ENCODE results near the gene RAPGEF2.
"Not testable (repeated sequence)": the region's sequence is repeated elsewhere in the genome, so short reads cannot be mapped to it uniquely, and the experiment has no call there.

RAPGEF2 gene

DNA sequence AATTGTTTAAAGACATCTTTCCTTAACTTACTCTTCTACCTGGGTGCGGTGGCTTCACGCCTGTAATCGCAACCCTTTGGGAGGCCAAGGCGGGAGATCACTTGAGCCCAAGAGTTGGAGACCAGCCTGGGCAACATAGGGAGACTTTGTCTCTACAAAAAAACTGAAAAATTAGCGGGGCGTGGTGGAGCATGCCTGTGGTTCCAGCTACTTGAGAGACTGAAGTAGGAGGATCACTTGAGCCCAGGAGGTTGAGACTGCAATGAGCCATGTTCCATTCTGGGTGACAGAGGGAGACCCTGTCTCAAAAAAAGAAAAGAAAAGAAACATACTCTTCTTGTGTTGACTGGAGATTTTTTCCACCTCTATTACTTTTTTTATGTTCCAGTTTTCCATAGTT, 181.9 kb downstream of the RAPGEF2 start:
- no peak for DNase-seq

DNA sequence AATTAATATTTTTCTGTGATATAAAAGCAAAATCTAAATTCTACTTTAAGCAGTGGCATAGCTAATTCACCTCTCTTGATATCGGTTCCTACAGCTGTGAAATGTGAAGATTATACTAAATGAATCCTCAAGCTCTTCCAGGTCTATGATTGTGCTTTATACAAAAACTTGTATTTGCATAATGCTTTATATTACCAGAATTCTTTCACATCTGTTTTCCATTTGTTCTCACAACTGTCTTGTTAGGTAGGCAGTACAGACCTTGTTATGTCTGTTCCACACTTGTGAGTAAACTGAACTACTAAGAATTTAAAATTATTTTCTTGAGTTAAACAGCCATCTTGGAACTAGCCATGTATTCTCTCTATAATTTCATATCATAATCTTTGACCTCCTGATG, 184.9 kb downstream of the RAPGEF2 start:
- no peak for DNase-seq

DNA sequence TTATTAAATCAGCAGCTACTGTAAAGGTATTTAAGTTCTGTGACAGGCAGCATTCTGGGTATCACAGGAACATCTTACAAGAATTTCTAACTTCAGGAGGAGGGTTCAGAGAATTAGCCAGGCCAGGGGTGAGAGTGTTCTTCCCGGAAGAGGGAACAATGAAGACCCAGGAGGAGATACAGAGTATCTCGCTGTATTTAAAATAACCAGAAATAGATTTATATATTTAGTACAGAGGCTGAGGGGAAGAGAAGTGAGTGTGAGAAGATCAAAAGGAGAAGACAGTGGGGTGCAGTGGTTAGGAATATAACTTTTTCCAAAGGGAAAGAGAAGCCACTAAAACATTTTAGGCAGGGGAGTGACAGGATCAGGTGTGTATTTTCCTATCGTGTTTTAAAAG, 186.8 kb downstream of the RAPGEF2 start:
- no peak for DNase-seq

DNA sequence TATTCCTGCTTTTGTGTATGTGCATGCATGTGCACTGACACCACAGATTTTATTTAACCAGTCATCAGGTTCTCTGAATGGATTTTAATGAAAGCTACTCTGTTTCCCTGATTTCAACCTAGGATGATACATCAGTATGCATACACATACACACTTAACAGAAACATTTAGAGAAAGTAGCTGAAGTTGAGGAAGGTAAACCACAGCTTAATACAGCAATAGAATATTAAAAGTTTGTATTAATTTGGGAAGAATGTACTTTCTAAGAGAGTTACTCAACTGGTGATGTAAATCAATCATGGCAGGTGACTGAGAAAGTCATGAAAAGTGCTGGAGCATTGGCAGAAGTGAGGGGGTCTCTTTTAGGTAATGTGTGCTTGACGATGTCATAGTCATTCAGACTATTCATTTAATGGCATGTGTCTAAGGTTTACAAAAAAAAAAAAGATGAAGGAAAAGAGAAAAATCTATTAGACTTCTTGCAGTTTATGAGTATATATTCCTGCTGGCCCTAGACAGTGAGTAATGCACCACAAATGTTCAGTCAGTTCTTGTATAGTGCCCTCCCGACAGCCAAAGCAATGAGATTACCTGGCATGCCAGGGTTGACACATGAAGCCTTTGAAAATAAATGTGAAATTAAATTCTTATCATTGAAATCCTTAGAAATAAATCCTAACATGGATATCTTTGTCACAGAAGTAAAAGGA, 187.6 kb downstream of the RAPGEF2 start:
- DNase-seq = no peak

DNA sequence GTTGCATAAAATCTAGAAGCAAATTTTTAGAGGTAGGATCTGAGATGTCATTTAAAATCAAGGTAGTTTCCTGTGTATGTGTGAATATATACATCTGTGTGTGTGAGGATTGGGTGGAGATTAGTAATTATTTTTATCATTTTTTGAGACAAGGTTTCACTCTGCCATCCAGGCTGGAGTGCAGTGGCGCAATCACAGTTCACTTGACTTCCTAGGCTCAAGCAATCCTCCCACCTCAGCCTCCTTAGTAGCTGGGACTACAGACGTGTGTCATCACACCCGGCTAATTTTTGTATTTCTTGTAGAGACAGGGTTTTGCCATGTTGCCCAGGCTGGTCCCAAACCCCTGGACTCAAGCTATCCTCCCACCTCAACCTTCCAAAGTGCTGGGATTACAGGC, 188.3 kb downstream of the RAPGEF2 start:
- no peak for DNase-seq

DNA sequence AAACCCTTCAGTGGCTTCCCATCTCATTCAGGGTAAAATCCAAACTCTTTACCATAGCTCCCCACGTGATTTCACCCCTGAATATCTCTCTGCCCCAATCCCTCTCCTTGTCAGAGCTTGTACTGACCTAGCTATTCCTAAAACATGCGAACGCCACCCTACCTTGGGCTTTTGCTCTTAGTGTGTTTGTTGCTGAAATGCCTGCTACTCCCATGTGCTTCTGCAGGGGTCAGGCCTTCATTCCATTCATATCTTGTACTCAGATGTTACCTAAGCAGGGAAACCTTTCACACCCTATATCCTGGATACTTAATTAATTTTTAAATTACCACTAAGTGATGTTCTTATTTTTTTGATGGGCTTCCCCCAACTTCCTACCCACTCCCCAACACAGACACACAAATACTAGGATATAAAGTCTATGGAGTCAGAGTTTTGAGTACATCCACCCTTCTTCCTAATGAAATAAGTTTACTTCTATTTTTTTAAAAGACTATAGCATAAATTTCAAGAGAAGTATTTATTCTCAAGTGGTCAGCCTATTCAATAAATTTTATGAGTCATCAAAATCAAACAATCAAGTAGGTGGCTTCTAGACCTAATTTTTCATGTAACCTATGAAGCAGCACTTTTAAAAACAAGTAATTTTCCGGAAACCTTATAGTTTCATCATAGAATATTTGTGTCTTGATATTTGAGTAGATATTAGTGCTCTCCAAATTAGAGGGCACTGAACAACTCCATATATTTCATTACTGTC, 189.4 kb downstream of the RAPGEF2 start:
- DNase-seq = no peak

DNA sequence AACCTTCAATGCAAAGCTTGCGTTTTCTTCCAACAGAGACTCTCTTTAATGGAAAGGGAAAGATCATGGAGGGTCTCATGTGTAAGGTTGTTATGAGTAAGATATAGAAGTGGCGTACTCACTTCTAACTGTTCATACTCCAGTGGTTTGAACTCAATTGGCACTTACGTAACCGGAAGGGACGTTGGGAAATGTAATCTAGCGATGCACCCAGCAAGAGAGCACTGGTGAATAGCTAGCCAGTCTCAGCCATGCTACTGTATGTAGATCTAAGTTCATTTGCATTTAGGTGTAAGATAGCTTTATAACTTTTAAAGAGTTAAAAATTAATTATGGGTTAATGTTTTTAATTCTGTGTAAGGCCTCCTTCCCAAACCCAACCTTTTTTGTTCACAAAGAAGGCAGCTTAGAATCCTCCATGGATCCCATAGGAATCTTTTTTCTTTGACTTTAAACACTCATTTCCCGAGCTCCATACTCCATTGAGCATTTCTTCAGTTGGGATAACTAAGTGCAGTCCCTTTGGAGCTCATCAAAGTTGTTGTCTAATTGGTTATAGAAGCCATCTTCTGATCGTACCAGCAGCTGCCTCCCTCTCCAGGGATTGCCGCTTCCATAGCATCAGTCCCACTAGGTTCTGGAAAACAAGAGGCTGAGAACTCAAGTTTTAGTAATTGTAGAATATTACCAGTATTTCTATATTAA, 191.1 kb downstream of the RAPGEF2 start:
- DNase-seq = no peak

DNA sequence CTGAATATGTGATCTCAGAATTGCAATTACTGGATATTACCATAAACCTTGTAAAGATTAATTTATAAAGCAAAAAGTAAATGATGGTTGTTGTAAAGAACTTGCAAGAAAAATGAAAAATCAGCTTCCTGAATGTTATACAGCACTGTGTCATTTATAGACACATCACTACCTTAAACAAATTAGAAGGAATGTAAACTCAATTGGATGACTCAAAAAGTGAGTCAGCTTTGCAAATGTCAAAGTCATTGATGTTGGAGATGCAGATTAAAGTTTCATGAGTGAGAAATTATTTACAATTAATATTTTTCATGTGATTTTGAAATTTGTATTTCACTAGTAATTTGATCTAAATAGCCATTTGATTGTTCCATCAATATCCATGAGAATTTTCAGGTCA, 193.2 kb downstream of the RAPGEF2 start:
- DNase-seq = no peak

DNA sequence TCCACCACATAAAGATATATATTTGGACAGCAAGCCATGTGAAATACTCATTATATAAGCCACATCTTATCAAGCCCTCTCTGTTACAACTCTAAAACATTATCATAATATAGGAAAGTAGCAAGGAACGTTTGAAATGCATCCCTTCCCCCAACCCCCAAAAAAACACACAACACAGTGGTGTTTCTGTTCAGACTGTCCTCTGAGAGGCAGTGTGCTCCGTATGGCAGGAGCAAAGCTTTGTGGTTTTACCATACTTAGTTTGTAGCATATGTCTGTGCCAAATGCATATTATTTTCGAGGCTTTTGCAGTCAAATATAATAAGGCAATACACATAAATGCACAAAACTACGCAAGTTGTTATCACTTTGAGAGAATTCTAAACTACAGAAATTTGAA, 194.2 kb downstream of the RAPGEF2 start:
- DNase-seq = no peak

DNA sequence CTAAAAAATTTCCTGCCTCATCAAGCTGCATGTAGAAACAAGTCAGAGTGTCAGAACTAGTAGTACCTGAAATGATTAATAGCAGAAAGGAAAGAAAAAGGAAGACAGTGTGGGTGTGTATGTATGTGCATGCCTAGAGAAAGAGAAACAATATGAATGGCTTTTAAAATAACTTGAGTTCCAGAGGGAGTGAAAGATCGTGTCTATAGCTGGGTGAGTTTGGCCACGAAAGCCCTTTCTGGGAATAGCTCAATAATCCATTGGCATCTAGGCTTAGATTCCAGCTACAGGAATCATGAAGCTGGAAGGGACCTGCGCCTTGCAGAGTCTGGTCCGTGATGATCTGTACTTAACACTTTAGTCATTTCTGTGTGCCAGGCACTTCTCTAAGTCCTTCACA, 195.6 kb downstream of the RAPGEF2 start:
- DNase-seq = no peak

DNA sequence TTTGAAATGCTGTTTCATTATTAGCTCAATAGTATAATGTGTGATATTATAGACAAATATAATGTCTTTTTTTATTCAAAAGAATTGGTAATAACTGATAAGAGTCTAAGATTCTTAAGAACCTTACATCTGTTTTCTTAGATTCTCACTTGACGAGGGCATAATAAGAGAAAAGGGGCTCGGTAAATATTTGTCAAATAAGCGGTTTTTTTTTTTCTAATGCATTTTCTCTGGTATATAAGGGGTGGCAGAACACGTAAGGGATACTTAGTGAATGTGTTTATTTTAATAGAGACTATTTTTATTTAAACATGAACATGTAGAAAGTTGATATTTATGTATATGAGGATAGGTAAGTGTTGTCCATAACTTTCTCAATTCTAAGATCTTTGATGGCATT, 200.6 kb downstream of the RAPGEF2 start:
- no peak for DNase-seq

DNA sequence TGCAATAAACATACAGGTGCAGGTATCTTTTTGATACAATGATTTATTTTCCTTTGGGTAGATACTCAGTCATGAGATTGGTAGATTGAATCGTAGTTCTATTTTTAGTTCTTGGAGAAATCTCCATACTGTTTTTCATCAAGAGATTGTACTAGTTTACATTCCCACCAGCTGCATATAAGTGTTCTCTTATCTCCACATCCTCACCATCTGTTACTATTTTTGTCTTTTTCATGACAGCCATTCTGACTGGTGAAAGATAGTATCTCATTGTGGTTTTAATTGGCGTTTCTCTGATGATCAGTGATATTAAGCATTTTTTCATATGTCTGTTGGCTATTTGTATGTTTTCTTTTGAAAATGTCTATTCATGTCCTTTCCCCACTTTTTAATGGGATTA, 202.2 kb downstream of the RAPGEF2 start:
- DNase-seq = no peak

DNA sequence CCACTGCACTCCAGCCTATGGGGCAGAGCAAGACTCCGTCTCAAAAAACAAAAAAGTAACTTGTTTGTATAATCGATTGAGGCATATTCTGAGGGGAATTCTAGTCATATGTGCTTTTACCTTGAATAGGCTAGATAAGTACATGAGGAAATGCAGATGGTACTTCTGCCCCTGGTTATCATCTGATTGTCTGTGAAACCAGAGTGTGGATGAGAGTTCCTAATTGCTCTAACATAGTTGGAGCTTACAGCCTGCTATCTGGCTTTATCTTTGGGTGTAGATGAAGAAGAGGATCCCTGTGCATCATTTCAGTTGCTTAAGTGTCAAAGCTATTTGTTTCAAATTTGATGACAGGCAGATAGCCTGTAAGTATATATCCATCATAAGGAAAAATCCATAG, 205.1 kb downstream of the RAPGEF2 start:
- no peak for DNase-seq

DNA sequence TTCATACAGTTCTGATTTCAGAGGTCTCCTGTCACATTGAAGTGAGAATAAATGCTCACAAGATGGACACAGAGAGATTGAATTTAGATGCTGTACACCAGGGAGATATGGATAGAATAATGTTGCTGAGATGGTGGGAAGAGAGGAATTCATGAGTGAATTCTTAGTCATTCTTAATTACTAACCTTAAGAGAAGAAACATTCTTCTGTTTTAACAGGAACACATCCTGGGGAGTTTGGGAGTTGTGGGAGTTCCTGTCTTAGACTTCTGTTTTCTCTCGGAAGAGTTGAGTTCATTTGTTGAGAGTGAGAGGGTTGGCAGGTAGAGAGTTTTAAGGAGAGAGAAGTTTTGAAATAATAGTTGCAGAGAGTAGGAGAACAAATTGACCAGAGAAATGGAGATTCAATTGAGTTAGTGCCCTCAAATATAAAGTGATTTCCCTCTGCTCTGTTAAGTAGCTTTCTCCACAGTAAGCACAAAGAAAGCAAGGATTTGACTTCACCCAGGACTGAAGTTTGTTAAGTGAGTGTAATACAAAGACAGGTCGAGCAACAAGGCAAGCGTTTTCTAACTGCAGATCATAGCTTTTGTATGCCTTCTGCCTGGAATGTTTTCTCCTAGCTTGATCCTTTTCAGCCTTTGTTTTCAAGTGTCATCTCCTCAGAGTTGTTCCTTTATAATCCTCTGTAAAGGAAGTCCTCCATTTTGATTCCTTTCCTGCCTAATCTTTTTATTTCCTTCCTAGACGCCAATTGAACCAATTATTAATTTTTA, 205.9 kb downstream of the RAPGEF2 start:
- DNase-seq = no peak

DNA sequence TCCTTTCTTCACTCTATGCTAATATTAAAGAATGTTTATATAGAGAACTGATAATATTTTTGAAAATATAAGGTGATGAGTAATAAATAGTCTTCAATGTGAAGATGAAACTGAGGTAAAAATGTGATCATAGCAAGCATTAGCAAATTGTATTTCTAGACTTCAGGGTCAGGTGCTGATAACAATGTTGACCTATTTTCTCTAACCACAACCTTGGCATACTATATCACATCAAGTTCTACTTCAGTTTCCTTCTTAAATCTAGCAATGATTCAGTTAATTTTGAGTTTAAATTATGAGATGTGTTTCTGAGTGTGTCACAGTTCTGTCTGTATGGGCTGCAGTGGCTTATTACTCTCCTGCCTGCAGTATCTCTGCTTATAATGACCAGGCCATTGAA, 209.4 kb downstream of the RAPGEF2 start:
- DNase-seq = no peak

DNA sequence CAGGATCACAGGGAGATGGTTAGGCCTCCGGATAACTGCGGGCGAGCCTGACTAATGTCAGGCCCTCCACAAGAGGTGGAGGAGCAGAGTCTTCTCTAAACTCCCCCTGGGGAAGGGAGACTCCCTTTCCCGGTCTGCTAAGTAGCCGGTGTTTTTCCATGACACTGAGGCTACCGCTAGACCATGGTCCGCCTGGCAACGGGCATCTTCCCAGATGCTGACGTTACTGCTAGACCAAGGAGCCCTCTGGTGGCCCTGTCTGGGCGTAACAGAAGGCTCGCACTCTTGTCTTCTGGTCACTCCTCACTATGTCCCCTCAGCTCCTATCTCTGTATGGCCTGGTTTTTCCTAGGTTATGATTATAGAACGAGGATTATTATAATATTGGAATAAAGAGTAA, 213.0 kb downstream of the RAPGEF2 start:
- not testable (repeated sequence) for DNase-seq

DNA sequence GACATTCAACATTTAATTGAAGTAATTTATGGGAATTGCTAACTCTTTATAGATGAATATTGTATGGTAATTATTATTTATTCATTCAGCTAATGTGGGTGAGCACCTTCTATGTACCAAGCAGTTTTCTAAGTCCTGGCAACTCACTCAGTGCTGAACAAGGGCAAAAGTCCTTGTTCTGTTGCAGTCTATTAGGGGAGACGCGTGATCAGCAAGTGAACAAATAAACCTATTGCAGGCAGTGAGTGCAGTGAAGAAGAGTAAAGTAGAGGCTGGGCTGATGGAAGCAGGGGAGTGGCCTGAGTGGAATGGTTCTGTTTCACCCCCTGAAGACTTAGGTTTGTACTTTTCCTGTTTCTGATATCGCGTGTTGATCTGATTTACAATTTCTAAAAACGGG, 214.3 kb downstream of the RAPGEF2 start:
- DNase-seq = no peak

DNA sequence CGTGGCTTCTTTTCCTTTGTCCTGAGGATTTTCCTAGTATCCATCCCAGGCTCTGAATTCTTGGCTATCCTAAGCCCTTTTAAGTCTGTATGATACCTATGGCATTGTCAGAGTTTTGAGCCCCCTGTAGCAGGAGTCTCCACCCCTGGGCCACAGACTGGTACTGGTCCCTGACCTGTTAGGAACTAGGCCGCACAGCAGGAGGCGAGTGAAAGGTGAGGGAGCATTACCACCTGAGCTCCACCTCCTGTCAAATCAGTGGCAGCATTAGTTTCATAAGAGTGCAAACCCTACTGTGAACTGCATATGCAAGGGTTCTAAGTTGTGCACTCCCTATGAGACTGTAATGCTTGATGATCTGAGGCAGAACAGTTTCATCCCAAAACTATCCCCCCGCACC, 216.1 kb downstream of the RAPGEF2 start:
- DNase-seq = no peak

DNA sequence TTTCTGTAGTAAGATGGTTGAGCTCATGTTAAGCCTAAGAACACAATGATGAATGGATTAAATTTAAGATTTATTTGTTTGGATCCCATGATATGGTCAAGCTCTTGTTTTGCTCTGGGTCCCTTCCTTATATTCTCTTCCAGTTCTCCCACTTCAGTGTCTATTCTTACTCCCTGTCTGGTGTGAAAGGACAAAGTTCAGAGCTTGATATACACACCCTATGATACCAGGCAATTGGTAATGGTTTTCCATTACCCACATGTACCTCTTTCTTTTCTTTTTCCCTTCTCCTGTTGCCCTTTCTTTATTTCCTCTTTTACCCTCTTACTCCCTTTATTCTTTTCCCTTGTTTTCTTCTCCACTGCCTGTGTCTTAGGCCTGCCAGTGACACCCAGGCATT, 223.6 kb downstream of the RAPGEF2 start:
- DNase-seq = no peak

DNA sequence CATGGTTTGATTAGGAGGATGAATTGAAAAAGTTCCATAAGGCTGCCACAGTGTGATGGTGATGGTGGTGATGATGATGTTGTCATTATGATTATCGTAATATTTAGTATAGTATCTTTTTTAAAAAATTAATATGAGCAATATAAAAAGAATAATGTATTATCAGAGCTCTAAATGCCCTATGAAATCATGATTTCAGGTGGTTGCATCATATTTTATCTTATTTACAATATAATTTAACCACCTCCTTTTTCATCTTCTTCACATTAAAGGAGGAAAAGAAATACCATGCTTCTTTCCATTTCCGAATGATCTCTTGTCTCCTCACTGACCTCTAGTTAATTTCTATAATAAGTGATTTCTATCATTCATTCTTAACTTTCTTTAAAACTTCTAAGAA, 225.9 kb downstream of the RAPGEF2 start:
- no peak for DNase-seq

DNA sequence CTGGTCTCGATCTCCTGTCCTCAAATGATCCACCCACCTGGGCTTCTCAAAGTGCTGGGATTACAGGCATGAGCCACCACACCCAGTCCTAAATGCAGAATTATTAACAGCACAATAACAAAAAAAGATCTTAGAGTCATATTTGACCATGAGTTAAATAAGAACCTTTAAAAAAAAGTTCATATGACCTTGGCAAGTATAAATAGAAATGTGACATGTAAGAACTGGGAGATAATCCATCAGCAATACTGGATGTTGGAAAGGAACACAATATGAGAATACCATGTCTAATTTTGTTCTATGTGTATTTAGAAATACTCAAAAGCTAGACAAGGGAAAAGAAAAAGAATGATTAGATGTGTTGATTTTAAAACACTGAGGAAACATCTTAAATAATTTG, 231.6 kb downstream of the RAPGEF2 start:
- no peak for DNase-seq

DNA sequence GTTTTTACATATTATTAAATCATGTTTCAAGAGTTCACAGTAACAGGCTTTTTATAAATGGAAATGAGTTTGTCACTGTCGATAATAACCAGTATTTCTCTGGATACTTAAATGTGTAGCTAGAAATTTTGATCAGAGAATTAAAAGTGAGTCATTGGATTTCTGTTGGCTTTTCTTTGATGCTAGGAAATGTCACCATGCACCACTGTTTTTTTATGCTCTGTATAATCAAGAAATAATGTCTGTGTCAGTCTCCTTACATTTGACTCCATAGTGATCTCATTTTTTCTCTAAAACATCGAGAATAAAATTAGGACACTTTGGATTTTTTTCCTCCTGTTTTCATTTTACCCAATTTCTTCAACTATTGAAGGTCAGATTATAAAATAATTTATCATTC, 234.2 kb downstream of the RAPGEF2 start:
- no peak for DNase-seq

DNA sequence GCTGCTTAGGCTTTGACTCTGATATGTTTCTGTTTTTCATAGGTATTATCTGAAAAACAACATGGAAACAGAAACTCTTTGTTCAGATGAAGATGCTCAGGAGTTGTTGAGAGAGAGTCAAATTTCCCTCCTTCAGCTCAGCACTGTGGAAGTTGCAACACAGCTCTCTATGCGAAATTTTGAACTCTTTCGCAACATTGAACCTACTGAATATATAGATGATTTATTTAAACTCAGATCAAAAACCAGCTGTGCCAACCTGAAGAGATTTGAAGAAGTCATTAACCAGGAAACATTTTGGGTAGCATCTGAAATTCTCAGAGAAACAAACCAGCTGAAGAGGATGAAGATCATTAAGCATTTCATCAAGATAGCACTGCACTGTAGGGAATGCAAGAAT, 238.6 kb downstream of the RAPGEF2 start:
- DNase-seq = no peak

All from T1000 (cell line).